SK-N-DZ (cell line): ENCODE measurements around the gene SPPL3.

Experiments
- DNase-seq: peaks from one replicate; pipeline ENCODE4 v3.0.0-alpha.2; 2015; ENCODE audit warnings: low spot score

The SPPL3 gene

DNA sequence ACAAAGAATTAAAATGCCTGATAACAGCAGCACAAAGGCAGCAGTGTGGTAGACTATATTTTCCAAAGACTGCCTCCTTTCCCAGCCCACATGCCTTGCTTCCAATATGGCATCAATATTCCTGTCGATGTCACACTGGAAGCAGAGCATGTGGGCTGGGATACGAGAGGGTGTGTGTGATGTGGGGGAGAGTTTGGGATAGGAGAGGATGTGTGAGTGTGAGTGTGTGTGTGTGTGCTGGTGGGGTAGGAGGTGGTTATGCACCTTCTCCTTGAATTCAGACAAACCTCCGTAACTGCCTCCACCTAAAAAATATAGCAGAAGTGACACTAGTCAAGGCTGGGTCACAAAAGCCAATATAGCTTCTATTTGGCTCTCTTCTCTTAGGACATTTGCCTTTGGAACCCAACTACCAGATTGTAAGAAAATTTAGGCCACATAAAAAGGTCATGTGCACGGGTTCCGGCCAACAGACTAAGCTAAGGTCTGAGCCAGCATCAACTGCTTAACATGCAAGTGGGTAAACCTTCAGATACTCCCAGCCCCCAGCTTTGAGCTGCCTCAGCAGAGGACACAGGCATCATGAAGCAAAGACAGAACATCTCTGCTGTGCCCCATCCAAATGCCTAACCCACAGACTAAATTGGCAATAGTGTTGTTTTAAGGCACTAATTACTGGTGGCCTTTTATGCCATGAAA lies 29.5 kb downstream of the SPPL3 start:
- DNase-seq, result no peak

- DNase-seq, result no peak
Observed at GRCh38 chr12:120873226-120873625, 30.9 kb downstream of the SPPL3 start.

DNA sequence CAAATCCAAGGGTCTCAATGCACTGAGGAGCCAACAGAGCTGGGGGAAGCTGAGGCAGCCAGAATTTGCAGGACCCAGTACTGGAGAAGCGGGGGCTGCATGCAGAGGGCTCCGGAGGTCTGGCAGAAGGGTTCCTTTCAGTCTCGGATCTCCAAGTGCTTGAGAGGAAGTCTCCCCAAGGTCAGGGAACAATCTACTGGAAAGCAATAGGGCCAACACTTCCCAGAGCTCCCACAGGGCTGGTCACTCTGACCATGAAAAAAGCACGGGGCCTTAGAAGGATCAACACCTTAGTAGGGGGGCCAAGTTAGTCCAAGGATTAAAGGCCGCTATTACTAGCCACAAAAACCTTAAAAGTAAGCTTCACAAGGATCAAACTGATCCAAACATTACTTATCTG lies 31.7 kb downstream of the SPPL3 start:
- DNase-seq, result no peak

- DNase-seq, result no peak
Observed at GRCh38 chr12:120870415-120870814, 33.7 kb downstream of the SPPL3 start.

- no peak for DNase-seq
Observed at GRCh38 chr12:120869376-120869775, 34.8 kb downstream of the SPPL3 start.

DNA sequence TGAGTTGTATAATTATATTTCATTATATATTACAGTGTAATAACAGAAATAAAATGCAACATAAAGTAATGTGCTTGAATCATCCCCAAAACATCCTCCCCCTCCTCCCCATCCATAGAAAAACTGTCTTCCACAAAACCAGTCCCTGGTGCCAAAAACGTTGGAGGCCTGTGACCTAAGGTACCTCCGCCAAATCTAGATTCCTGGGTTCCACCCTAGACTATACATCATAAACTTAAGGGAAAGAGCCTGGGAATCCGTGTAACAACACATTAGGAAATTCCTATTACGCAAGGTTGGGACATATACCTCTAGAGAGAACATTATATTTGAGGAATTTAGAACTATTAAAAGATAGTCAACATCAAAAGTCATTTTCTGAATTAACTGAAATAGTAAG lies 38.0 kb downstream of the SPPL3 start:
- no peak for DNase-seq

DNA sequence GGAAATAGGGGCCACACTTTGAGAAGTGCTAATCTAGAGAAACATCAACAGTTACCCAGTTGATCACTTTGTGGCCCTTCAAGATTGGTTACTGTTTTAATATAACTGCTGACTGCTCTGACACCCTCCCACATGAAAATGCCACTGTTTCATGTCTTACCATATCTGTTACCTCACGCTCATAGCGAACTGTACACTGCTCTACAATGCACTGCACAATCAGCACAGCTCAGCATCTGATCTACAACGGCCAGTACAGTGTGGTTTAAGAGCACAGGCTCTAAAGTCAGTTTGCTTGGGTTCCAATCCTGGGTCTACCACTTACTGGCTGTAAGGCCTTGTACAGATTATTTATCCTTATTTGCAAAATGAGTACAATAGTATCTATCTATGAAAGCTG lies 39.1 kb downstream of the SPPL3 start:
- DNase-seq, result no peak

DNA sequence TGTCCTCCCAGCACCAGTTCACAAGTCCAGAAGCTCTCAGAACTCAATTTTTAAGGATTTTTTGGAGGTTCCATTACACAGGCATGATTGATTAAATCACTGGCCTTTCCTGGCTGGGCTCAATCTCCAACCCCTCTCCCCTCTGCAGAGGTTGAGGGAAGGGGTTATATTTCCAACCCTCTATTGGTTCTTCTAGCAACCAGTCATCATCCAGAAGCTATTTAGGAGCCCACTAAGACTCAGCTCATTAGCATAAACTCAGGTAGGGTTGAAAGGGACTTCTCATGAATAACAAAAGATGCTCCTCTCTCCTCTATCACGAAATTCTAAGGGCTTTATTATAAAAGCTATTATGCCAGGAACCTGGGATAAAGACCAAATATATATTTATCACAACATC lies 41.5 kb downstream of the SPPL3 start:
- DNase-seq, result no peak

DNA sequence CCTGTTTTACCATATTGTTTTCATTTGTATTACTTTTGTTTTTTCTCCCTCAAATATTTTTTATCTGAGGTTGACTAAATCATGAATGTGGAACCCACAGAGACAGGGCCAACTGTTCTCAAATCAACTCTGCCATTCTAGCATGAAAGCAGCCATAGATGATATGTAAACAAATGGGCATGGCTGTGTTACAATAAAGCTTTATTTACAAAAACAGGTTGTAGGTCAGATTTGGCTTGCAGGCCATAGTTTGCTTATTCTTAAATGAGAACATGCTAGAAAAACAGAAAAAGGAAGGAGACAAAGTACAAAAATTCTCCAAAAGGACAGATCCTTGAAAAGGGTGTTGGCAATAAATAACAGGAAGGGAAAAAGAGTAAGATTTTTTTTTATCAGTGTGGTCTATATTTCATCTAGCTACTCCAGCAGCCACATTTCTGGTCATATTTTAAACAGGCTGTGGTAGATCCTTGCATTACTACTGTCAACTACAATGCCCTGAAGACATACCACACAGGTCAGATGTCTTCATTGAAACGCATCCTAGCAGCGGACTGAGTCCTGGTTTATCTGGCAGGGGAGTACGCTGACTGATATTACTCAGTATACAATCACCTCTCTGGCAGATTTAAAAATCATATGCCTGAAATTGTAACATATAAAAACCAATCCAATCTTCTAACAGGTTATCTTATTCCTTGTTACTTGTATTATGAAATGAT lies 42.9 kb downstream of the SPPL3 start:
- no peak for DNase-seq

- DNase-seq, result no peak
Observed at GRCh38 chr12:120858306-120859088, 45.7 kb downstream of the SPPL3 start.

GRCh38 chr12:120856980-120857379 lies 47.2 kb downstream of the SPPL3 start:
- no peak for DNase-seq

DNA sequence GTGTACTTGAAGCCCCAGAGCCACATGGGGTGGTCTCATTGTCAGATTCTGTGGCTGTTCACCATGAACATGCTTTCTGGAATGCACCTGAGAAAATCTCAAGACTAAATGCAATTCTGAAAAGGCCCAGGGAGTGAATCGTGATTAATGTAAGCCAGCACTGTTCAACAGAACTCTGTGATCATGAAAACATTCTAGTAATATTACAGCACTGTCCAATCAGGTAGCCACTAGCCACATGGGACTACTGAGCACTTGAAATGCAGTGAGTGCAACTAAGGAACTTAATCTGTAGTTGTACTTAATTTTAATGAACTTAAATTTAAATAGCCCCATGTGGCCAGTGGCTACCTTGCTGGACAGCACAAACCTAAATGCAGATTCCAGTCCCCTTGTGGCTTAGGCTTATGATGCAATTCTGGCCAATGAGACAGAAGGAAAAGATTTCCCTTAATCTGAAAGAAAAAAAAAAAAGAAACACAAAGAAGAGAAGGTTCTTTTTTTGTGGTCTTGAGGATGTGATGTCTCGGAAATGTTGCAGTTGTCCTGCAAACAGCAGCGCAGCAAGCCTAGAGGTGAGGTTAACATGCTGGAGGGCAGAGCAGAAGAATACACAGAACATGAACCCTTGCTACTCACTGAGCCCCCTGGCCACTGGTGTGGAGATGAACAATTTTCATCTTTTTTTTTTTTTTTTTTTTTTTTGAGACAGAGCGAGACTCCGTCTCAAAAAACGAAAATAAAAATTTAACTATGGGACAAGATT lies 48.2 kb downstream of the SPPL3 start:
- no peak for DNase-seq

- DNase-seq, result no peak
Observed at GRCh38 chr12:120854804-120855203, 49.4 kb downstream of the SPPL3 start.

DNA sequence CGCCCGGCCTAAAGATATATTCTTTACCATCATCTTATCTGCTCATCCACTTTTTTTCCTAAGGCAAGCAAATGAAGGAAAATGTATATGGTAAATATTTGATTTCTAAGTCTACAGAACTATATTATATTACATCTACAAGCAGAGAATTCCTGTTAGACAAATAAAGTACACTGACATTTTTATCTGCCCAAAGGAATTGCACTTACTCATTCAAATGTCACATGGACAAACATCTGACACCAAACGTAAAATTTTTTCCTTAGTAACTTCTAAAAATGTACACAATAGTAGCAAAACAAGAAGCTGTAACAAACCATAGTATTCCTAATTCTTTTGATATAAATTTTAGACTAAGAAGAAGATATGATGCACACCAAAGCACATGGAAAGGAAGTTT lies 51.0 kb downstream of the SPPL3 start:
- no peak for DNase-seq

DNA sequence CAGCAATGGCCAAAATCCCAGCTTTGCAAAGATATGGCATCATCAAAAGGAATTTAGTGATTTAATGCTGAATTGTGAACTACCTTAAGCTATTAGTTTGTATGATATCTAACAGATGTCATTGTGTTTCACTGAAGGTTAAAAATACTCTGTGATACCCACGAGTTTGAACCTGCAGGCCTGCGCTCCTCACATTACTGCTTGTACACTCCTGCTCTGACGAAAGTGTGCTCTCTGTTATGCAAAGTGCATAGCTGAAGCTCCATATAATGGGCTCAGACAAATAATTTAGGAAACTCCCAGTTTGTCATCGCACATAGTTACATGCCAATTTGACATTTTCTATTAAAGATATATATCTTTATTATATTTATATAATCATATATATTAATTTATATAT lies 52.2 kb downstream of the SPPL3 start:
- no peak for DNase-seq

DNA sequence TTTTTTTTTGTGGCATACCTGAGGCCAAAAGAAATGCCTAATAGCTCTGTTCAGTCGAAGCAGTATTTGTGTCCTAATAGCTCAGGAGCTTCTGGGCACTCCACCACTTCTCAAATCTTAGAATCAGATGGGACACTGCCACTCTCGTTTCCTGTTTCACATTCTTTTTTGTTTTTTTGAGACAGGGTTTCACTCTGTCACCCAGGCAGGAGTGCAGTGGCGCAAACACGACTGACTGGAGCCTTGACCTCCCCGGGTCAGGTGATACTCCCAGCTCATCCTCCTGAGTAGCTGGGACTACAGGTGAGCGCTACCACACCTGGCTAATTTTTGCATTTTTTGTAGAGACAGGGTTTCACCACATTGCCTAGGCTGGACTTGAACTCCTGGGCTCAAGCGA lies 52.7 kb downstream of the SPPL3 start:
- no peak for DNase-seq

DNA sequence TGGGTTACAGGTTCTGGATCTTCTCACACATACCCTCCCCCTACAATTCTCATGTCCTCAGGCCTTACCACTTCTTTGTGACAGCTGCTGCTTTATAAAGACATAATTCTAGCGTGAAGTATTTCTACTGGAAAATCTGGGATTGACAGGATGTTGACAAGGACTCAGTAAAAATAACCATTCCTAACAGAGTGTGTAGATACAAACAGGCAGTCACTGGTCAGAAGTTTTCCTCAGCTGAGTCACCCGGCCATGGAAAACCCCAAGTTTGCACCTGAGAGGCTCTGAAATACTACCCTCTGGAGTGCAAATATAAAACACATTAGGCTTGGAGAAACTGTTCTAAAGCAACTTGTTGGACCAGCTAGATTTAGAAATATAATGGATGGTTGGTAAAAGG lies 54.4 kb downstream of the SPPL3 start:
- DNase-seq, result no peak

- no peak for DNase-seq
Observed at GRCh38 chr12:120847814-120848213, 56.3 kb downstream of the SPPL3 start.

GRCh38 chr12:120847392-120847791 lies 56.8 kb downstream of the SPPL3 start:
- DNase-seq, result no peak

DNA sequence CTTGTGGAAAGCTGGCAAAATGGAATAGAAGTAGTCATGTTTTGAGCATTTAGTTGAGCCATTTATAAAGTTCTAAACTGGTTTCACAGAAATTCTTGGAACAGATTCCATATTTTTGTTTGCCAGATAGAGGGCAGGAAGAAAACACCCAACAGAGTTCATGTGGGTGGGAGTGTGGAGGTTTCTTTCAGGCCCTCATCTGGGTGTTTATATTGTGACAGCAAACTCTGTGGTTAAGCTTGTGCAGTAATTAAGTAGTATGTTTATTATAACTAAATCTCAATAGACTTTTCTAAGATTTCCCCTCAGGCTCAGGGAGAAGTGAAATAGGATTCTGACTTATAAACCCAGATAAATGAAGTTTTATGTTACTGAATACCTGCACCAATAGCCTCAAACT lies 57.4 kb downstream of the SPPL3 start:
- DNase-seq, result no peak

DNA sequence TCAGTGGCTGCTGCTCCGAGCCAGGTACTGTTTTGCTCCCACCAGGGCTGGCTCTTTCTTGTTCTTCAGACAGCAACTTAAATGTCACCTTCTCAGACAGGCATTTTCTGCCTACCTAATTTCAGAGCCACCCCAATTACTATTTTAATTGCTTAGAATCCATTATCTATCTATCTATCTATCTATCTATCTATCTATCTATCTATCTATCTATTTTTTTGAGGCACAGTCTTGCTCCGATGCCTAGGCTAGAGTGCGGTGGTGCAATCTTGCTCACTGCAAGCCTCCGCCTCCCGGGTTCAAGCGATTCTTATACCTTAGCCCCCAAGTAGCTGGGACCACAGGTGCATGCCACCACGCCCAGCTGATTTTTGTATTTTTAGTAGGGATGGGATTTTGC lies 58.5 kb downstream of the SPPL3 start:
- DNase-seq, result no peak
